ENCODE measurements around the gene TMA7. TPM values are rescaled to one million over a fixed set of nuclear protein-coding genes. Genes with fewer than 3 reads are reported as not detected.

Gene TMA7
- total RNA-seq, 2 donors from 2014 or later: 290 to 326 TPM

DNA sequence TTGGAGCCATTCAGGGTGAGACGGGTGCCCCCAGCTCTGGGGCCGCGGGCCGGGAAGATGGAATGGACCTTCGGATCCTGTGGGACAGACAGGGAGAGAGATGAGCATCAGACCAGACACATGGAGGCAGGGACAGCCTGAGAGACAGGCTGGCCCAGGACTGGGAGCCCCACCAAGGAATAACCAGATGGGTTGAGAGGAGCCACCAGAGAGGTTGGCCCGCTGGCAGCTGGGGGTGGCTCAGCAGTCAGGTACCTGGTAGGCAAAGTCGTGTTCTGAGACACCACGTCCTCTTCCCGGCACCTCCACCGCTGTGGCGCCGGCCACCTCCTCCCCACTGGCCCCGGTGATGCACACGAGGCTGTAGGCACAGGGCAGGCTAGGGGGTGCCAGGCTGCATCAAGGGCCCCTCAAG, 24.0 kb upstream of the TMA7 start:
- no peaks in the 10 kb centered on the region for H3K9me3 ChIP-seq (ENCODE audit: control insufficient read depth, low read length)
- no peaks in the 10 kb centered on the region for H3K4me1 ChIP-seq (ENCODE audit: control insufficient read depth, insufficient read depth, low read length)
- H3K4me1 Mint-ChIP-seq: no peaks in the 10 kb centered on the region
- no peak for TF ChIP-seq CTCF (conservative IDR thresholded peaks at IDR 0.05)
- no peak overlapping the region for H3K27ac Mint-ChIP-seq
- no peak for DNase-seq
- H3K9me3 Mint-ChIP-seq: no peaks in the 10 kb centered on the region
- H3K27me3 Mint-ChIP-seq (ENCODE audit: insufficient read depth): no peaks in the 10 kb centered on the region
- no peak overlapping the region for H3K9ac ChIP-seq (ENCODE audit: extremely low read depth, low read length, poor library complexity, severe bottlenecking)
- H3K36me3 ChIP-seq (ENCODE audit: control insufficient read depth, insufficient read depth, low read length): peaks cover 51% of the 10 kb centered on the region
- H3K36me3 Mint-ChIP-seq (ENCODE audit: low read depth): peaks cover 69% of the 10 kb centered on the region
- no peak overlapping the region for H3K4me3 Mint-ChIP-seq
- H3K27ac ChIP-seq (ENCODE audit: low read depth, low read length): no peak overlapping the region
- no peak overlapping the region for H3K4me3 ChIP-seq (ENCODE audit: low read length)
- no peaks in the 10 kb centered on the region for H3K27me3 ChIP-seq (ENCODE audit: control insufficient read depth, insufficient read depth, low read length, poor library complexity, severe bottlenecking)
- 94 to 95% methylated on average over 10 to 14 of the region's 14 CpGs for WGBS, 2 experiments (ENCODE audit: insufficient coverage in 1 of 2, insufficient read length in 1 of 2)

DNA sequence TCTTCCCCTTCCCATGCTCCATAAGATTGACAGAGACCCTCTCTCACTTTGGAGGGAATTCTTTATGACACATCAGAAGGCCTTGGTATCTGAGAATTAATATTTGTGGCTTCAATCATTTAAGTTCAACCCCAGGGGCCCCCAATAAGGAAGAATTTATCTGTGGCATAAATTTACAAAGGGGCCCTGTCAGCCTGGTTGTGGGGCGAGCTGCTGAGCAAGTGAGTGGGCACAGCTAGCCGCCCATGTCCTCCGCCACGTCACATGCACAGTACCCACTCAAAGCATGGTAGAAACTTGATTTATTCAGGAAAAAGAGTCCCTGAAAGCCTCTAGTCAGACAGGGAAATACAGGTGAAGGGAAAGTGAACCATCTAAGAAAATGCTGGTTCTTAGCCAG, 23.5 kb upstream of the TMA7 start:
- WGBS, 2 experiments (ENCODE audit: insufficient coverage in 1 of 2, insufficient read length in 1 of 2): 97 to 100% methylated on average over 4 of the region's 4 CpGs
- Histone ChIP-seq H3K4me1 (ENCODE audit: control insufficient read depth, insufficient read depth, low read length) (no peaks in the 10 kb centered on the region), H3K27ac (ENCODE audit: low read depth, low read length) (no peak overlapping the region), H3K27me3 (ENCODE audit: control insufficient read depth, insufficient read depth, low read length, poor library complexity, severe bottlenecking) (no peaks in the 10 kb centered on the region), H3K9ac (ENCODE audit: extremely low read depth, low read length, poor library complexity, severe bottlenecking) (no peak overlapping the region), H3K4me3 (ENCODE audit: low read length) (no peak overlapping the region), H3K36me3 (ENCODE audit: control insufficient read depth, insufficient read depth, low read length) (peaks cover 50% of the 10 kb centered on the region), H3K9me3 (ENCODE audit: control insufficient read depth, low read length) (no peaks in the 10 kb centered on the region)
- Mint-ChIP-seq H3K4me3 (no peak overlapping the region), H3K4me1 (no peaks in the 10 kb centered on the region), H3K27me3 (ENCODE audit: insufficient read depth) (no peaks in the 10 kb centered on the region), H3K36me3 (ENCODE audit: low read depth) (peaks cover 68% of the 10 kb centered on the region), H3K9me3 (no peaks in the 10 kb centered on the region), H3K27ac (no peak overlapping the region)
- TF ChIP-seq CTCF (conservative IDR thresholded peaks at IDR 0.05): no peak
- DNase-seq: no peak

DNA sequence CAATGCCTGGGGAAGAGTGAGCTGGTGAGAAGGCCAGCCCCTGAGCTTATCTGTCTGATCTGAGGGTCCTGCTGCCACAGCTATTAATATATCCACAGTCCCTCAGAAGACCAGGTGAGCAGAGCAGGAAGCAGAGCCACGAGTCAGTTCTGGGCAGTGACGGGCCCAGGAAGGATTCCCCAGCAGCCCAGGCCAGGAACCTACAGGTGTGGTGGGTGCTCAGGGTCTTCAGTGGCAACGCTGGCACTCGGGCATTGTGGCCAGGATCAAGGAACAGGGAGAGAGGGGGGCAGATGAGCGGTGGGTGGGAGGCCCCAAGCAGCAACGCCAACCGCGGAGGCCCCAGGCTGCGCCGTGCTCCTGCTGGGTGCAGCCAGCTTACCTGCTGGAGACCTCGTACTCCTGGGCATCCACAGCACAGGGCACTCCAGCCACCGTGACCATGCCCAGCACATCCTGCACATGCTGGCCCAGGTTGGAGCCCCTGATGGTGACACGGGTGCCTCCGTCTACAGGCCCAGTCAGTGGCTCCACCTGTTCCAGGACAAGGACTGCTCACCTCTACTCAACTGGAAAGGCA, 22.4 kb upstream of the TMA7 start:
- WGBS, 2 experiments (ENCODE audit: insufficient coverage in 1 of 2, insufficient read length in 1 of 2): 96 to 100% methylated on average over 4 to 14 of the region's 14 CpGs

More for the DNA sequence above, 22.4 kb upstream of the TMA7 start:
- no peaks in the 10 kb centered on the region for H3K9me3 ChIP-seq (ENCODE audit: control insufficient read depth, low read length)
- no peaks in the 10 kb centered on the region for H3K4me1 ChIP-seq (ENCODE audit: control insufficient read depth, insufficient read depth, low read length)
- Mint-ChIP-seq H3K4me3 (no peak overlapping the region), H3K27ac (no peak overlapping the region), H3K4me1 (no peaks in the 10 kb centered on the region), H3K27me3 (ENCODE audit: insufficient read depth) (no peaks in the 10 kb centered on the region), H3K36me3 (ENCODE audit: low read depth) (peaks cover 63% of the 10 kb centered on the region), H3K9me3 (no peaks in the 10 kb centered on the region)
- no peak overlapping the region for H3K9ac ChIP-seq (ENCODE audit: extremely low read depth, low read length, poor library complexity, severe bottlenecking)
- no peak overlapping the region for H3K4me3 ChIP-seq (ENCODE audit: low read length)
- H3K27me3 ChIP-seq (ENCODE audit: control insufficient read depth, insufficient read depth, low read length, poor library complexity, severe bottlenecking): no peaks in the 10 kb centered on the region
- peaks cover 44% of the 10 kb centered on the region for H3K36me3 ChIP-seq (ENCODE audit: control insufficient read depth, insufficient read depth, low read length)
- no peak for TF ChIP-seq CTCF (conservative IDR thresholded peaks at IDR 0.05)
- no peak overlapping the region for H3K27ac ChIP-seq (ENCODE audit: low read depth, low read length)
- no peak for DNase-seq

Data from endodermal cell (in vitro differentiated cells).